Vagina (tissue), 2 donors: ENCODE data around the gene ABHD13.

ENCODE experiments used
- POLR2A ChIP-seq, 2 donors: fragments of 450-650 bp; IDR thresholded peaks; one replicate each; pipeline ENCODE4 v1.6.1; 2017; ENCODE audit warnings: antibody characterized with exemption in 2 of 2, mild to moderate bottlenecking in 2 of 2, moderate library complexity in 2 of 2
- TF ChIP-seq, protein P1 (sequence below), 3 experiments: fragments of 450-650 bp in 2 of 3; fragments of 200-600 bp in 1 of 3; sonication (generic) in 1 of 3; IDR thresholded peaks; one replicate each; pipeline ENCODE4 v1.5.1; 2017 to 2019; ENCODE audit warnings: antibody characterized with exemption in 3 of 3, mild to moderate bottlenecking in 2 of 3, moderate library complexity in 2 of 3

- TF ChIP-seq, protein P1, sequence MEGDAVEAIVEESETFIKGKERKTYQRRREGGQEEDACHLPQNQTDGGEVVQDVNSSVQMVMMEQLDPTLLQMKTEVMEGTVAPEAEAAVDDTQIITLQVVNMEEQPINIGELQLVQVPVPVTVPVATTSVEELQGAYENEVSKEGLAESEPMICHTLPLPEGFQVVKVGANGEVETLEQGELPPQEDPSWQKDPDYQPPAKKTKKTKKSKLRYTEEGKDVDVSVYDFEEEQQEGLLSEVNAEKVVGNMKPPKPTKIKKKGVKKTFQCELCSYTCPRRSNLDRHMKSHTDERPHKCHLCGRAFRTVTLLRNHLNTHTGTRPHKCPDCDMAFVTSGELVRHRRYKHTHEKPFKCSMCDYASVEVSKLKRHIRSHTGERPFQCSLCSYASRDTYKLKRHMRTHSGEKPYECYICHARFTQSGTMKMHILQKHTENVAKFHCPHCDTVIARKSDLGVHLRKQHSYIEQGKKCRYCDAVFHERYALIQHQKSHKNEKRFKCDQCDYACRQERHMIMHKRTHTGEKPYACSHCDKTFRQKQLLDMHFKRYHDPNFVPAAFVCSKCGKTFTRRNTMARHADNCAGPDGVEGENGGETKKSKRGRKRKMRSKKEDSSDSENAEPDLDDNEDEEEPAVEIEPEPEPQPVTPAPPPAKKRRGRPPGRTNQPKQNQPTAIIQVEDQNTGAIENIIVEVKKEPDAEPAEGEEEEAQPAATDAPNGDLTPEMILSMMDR (IDR thresholded peaks at IDR 0.05): no peak
- no peak for TF ChIP-seq POLR2A (IDR thresholded peaks at IDR 0.05)
Measured at GRCh38 chr13:108185223-108185622, 33.0 kb upstream of the ABHD13 start.
